H1 (cell line): ENCODE measurements around the gene SLC2A10. TPM values are rescaled to one million over a fixed set of nuclear protein-coding genes. Genes with fewer than 3 reads are reported as not detected.

Source experiments
- BACH1 ChIP-seq: IDR thresholded peaks from 2 replicates; pipeline ENCODE4 v1.6.1; 2012; ENCODE audit warnings: low read length, improper control_type of control experiment
- GABPA ChIP-seq: IDR thresholded peaks from 2 replicates; pipeline ENCODE4 v1.6.1; 2011; ENCODE audit warnings: mild to moderate bottlenecking, low read length, moderate library complexity, borderline replicate concordance; ENCODE audit not compliant: insufficient read depth
- polyA plus RNA-seq, 7 experiments: library from polyadenylated mRNA; depleted of rRNA in 3 of 7; stranded (reverse) in 5 of 7; unstranded in 2 of 7; fragments of >200 nt in 5 of 7; fragments of 200-250 nt in 2 of 7; gene quantifications; 1 replicate in 5 of 7; 2 replicates in 1 of 7; 4 replicates in 1 of 7; pipeline versions ENCODE4 v1.2.1 to v1.2.3, GENCODE V29; 2011 to 2013; ENCODE audit warnings: missing spikeins in 2 of 7, mixed read lengths in 2 of 7
- total RNA-seq: library from RNA; stranded (reverse); fragmentation: NEBNext Ultra II Directional; extraction: Animal tissue kit (Norgen Biotek cat#: 25700); gene quantifications from 2 replicates; pipeline ENCODE4 v1.2.1, GENCODE V29; 2021

Gene SLC2A10
- total and polyA plus RNA-seq, 2 of the 8 experiments (the other 6 are each of a cell fraction or from before 2014, with no cell fraction given): 9.0 to 9.7 TPM

GRCh38 chr20:46704714-46705377, 4.6 kb upstream of the SLC2A10 start (continued):
- no peak for TF ChIP-seq GABPA
- TF ChIP-seq BACH1: no peak
- TF ChIP-seq, all 59 proteins: peak for 2
